ENCODE measurements around the gene PIK3R6. TPM values are rescaled to one million over a fixed set of nuclear protein-coding genes. Genes with fewer than 3 reads are reported as not detected.

PIK3R6 gene
- total RNA-seq, 1 donor from 2014 or later = 2.5 TPM

DNA sequence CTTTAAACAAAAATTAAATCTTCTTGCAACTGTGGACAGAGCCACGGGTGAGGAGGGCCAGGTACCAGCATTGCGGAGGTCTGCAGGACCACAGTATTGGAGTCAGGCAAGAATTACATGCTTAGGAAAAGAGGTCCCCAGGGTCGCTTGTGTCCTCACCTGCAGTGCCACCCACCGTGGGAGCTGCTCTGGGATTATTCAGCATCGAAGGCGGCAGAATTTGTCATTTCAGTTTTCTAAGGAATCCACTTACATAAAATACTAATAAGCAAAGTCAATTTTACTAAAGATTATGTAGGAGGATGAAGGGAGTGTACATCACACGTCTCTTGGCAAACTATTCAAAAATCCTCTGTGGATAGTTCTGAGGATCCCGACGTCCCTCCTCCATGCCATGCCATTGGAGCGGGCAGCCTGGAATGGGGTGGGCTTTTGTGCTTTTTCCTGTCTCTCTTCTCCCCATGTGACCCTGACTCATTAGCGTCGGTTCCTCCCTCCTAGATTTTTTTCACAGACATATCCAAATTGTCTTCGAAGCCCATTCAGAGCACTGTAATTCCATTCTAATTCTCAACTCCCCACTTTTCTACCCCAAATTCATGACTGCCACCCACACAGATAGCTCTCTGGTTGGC is 3.0 kb upstream of the PIK3R6 start:
- no peak for DNase-seq
- peaks cover 5% of the 10 kb centered on the region for H3K4me1 ChIP-seq
- ATAC-seq = no peak
- intact Hi-C loops (cut with DNase I) = no loop called here
- H3K9me3 ChIP-seq = no peaks in the 10 kb centered on the region
- H3K27me3 ChIP-seq (ENCODE audit: low read depth) = peaks cover 14% of the 10 kb centered on the region
- no peak overlapping the region for H3K4me3 ChIP-seq
- no peaks in the 10 kb centered on the region for H3K36me3 ChIP-seq
- TF ChIP-seq, protein P1, sequence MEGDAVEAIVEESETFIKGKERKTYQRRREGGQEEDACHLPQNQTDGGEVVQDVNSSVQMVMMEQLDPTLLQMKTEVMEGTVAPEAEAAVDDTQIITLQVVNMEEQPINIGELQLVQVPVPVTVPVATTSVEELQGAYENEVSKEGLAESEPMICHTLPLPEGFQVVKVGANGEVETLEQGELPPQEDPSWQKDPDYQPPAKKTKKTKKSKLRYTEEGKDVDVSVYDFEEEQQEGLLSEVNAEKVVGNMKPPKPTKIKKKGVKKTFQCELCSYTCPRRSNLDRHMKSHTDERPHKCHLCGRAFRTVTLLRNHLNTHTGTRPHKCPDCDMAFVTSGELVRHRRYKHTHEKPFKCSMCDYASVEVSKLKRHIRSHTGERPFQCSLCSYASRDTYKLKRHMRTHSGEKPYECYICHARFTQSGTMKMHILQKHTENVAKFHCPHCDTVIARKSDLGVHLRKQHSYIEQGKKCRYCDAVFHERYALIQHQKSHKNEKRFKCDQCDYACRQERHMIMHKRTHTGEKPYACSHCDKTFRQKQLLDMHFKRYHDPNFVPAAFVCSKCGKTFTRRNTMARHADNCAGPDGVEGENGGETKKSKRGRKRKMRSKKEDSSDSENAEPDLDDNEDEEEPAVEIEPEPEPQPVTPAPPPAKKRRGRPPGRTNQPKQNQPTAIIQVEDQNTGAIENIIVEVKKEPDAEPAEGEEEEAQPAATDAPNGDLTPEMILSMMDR (IDR thresholded peaks at IDR 0.05) = no peak
- H3K27ac ChIP-seq = no peak overlapping the region

DNA sequence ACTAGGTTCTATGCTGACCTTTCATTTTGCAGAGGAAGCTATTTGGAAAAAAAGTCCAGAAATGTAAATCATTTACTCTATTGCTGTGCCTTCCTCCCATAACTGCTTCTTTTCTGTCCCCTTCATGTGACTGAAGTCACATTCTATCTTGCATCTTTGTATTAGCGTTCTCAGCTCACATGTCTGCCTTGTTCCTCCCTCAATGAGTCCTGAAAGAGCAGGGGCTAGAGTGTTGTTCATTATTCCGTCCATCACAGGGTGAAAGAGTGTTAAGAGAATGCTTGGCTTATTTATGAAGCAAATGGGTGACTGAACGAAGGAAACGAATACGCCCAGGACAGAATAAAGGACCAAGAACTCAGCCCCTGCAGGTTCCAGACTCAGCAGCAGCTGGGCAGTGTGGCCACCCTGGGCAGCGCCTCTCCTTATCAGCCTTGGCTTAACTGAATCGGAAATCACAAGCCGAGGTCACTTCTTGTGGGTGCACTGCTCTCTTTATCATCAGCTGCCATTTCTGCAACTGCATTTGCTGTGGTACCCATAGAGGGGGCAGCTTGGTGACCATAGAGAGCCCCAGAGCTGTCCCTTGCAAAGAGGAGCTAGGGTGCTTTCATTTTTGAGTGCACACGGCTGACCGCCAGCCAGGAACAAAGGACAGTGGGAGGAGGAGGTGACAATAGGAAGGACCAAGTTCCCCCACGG is 1.8 kb upstream of the PIK3R6 start:
- H3K4me1 ChIP-seq = peaks cover 5% of the 10 kb centered on the region
- no peak for DNase-seq
- H3K27ac ChIP-seq = no peak overlapping the region
- H3K27me3 ChIP-seq (ENCODE audit: low read depth) = peaks cover 16% of the 10 kb centered on the region
- no peak overlapping the region for H3K4me3 ChIP-seq
- no peaks in the 10 kb centered on the region for H3K9me3 ChIP-seq
- intact Hi-C loops (cut with DNase I) = no loop called here
- H3K36me3 ChIP-seq = no peaks in the 10 kb centered on the region
- no peak for ATAC-seq
- TF ChIP-seq, protein P1 (IDR thresholded peaks at IDR 0.05) = no peak

DNA sequence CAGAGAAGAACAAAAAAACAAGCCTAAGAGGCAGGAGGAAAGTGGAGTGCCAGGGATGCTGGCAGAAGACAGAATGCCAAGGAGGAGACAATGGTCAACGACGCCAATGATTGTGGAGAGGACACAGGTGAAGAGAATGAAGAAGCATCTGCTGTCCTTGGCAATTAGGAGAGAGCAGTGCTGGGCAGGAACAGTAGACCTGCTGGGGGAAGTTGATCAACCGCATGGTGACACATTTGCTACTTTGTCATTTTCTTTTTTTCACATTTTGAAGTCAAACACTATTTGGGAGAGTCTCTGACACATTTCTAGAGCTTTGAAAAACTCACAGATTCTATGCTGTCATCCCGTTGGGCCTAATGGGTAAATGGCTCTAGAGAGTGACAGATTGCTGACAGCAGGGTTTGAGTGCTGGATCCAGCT is 1.1 kb upstream of the PIK3R6 start:
- H3K27ac ChIP-seq = no peak overlapping the region
- no peak for ATAC-seq
- no peak for DNase-seq
- no peaks in the 10 kb centered on the region for H3K36me3 ChIP-seq
- TF ChIP-seq, protein P1 (IDR thresholded peaks at IDR 0.05) = no peak
- no peak overlapping the region for H3K4me3 ChIP-seq
- H3K9me3 ChIP-seq = no peaks in the 10 kb centered on the region
- intact Hi-C loops (cut with DNase I) = no loop called here
- H3K4me1 ChIP-seq = peaks cover 3% of the 10 kb centered on the region
- H3K27me3 ChIP-seq (ENCODE audit: low read depth) = peaks cover 10% of the 10 kb centered on the region

GRCh38 chr17:8868092-8868491 is 618 bp upstream of the PIK3R6 start:
- no peak overlapping the region for H3K4me3 ChIP-seq
- intact Hi-C loops (cut with DNase I) = no loop called here
- ATAC-seq (no peak), DNase-seq (no peak)
- H3K9me3 ChIP-seq = no peaks in the 10 kb centered on the region
- no peaks in the 10 kb centered on the region for H3K4me1 ChIP-seq
- no peaks in the 10 kb centered on the region for H3K36me3 ChIP-seq
- H3K27ac ChIP-seq = no peak overlapping the region
- peaks cover 10% of the 10 kb centered on the region for H3K27me3 ChIP-seq (ENCODE audit: low read depth)
- TF ChIP-seq, protein P1 (IDR thresholded peaks at IDR 0.05) = no peak

GRCh38 chr17:8865811-8866210 is 1.7 kb downstream of the PIK3R6 start:
- TF ChIP-seq, protein P1 (IDR thresholded peaks at IDR 0.05) = no peak
- Histone ChIP-seq H3K4me1 (peaks cover 5% of the 10 kb centered on the region), H3K27me3 (ENCODE audit: low read depth) (peaks cover 3% of the 10 kb centered on the region), H3K27ac (no peak overlapping the region), H3K4me3 (no peak overlapping the region), H3K9me3 (no peaks in the 10 kb centered on the region), H3K36me3 (no peaks in the 10 kb centered on the region)
- ATAC-seq = no peak
- DNase-seq = no peak
- intact Hi-C loops (cut with DNase I) = no loop called here

Data from lower lobe of right lung (tissue), 2 donors.